Keratinocyte (primary cell): ENCODE measurements around the gene EPHX1. TPM values are rescaled to one million over a fixed set of nuclear protein-coding genes. Genes with fewer than 3 reads are reported as not detected.

Experiments used
- DNase-seq: peaks from one replicate; pipeline ENCODE4 v3.0.0-alpha.2; 2011; ENCODE audit warnings: low read depth, missing footprints, low spot score
- FAIRE-seq: peaks from 2 replicates; lab custom pipeline; 2011; peaks lifted over from hg19 to GRCh38; lab: Jason Lieb, UNC
- H2AFZ ChIP-seq: 2 replicates; pipeline ENCODE4 v1.6.0; 2012; ENCODE audit warnings: low read length, control low read depth, inconsistent platforms; ENCODE audit not compliant: control insufficient read depth
- H3K27ac ChIP-seq: 2 replicates; pipeline ENCODE4 v1.5.1; 2011; ENCODE audit warnings: low read length; ENCODE audit not compliant: control insufficient read depth, insufficient read depth
- H3K27me3 ChIP-seq: 3 replicates; pipeline ENCODE4 v1.6.0; 2011; ENCODE audit warnings: low read length; ENCODE audit not compliant: control insufficient read depth, insufficient read depth; ENCODE audit errors: extremely low read depth
- H3K36me3 ChIP-seq, 2 experiments: 2 replicates in 1 of 2; 3 replicates in 1 of 2; pipeline ENCODE4 v1.5.1; 2011; ENCODE audit warnings: low read length in 2 of 2, mild to moderate bottlenecking in 1 of 2; ENCODE audit not compliant: control insufficient read depth in 2 of 2, insufficient read depth in 2 of 2; ENCODE audit errors: extremely low read depth in 1 of 2
- H3K4me1 ChIP-seq: 3 replicates; pipeline ENCODE4 v1.5.1; 2011; ENCODE audit warnings: low read length; ENCODE audit not compliant: control insufficient read depth, insufficient read depth; ENCODE audit errors: extremely low read depth
- H3K4me2 ChIP-seq: 3 replicates; pipeline ENCODE4 v1.6.0; 2011; ENCODE audit warnings: low read depth, low read length; ENCODE audit not compliant: control insufficient read depth, insufficient read depth; ENCODE audit errors: extremely low read depth
- H3K4me3 ChIP-seq, 3 experiments: fragments of 200-600 bp in 1 of 3; sonication (generic) in 1 of 3; 2 replicates in 2 of 3; 3 replicates in 1 of 3; pipeline ENCODE4 v1.5.1; 2011 to 2016; ENCODE audit warnings: low read length in 3 of 3, mild to moderate bottlenecking in 3 of 3, control low read depth in 2 of 3, inconsistent platforms in 1 of 3, low read depth in 1 of 3, mixed read lengths in 1 of 3, mixed run types in 1 of 3, moderate library complexity in 1 of 3; ENCODE audit not compliant: control insufficient read depth in 2 of 3, insufficient read depth in 2 of 3; ENCODE audit errors: extremely low read depth in 1 of 3
- H3K79me2 ChIP-seq: 2 replicates; pipeline ENCODE4 v1.6.0; 2012; ENCODE audit warnings: low read length; ENCODE audit not compliant: control insufficient read depth, insufficient read depth
- H3K9ac ChIP-seq: 3 replicates; pipeline ENCODE4 v1.6.0; 2011; ENCODE audit warnings: low read length; ENCODE audit not compliant: control insufficient read depth, insufficient read depth; ENCODE audit errors: extremely low read depth
- H3K9me1 ChIP-seq: 3 replicates; pipeline ENCODE4 v1.6.0; 2011; ENCODE audit warnings: low read length; ENCODE audit not compliant: control insufficient read depth, insufficient read depth; ENCODE audit errors: extremely low read depth
- H3K9me3 ChIP-seq: 2 replicates; pipeline ENCODE4 v1.5.1; 2012; ENCODE audit warnings: low read depth, low read length; ENCODE audit not compliant: control insufficient read depth
- H4K20me1 ChIP-seq: 3 replicates; pipeline ENCODE4 v1.6.0; 2011; ENCODE audit warnings: low read length; ENCODE audit not compliant: control insufficient read depth, insufficient read depth; ENCODE audit errors: extremely low read depth
- CTCF ChIP-seq, 3 experiments: IDR thresholded peaks in 1 of 3; conservative IDR thresholded peaks in 1 of 3; optimal IDR thresholded peaks in 1 of 3; 2 replicates in 2 of 3; 3 replicates in 1 of 3; pipeline versions ENCODE3 to v1.5.1; 2011; ENCODE audit warnings: low read length in 3 of 3, mild to moderate bottlenecking in 3 of 3, moderate library complexity in 2 of 3, control low read depth in 1 of 3, inconsistent platforms in 1 of 3; ENCODE audit not compliant: insufficient read depth in 2 of 3; ENCODE audit errors: extremely low read depth in 1 of 3
- EZH2 ChIP-seq: IDR thresholded peaks from one replicate; pipeline ENCODE4 v1.6.1; 2012; ENCODE audit warnings: inconsistent platforms, mild to moderate bottlenecking, low read length, moderate library complexity
- dilution Hi-C: fragments of 300-500 bp; cut with MboI; formaldehyde crosslinking; loops from one replicate; pipeline ENCODE4 v1.7.0; 2020; ENCODE audit warnings: low sequenced_read_pairs; ENCODE audit not compliant: extremely low pct_ligation_motif_present
- polyA plus RNA-seq, 5 experiments: library from polyadenylated mRNA; depleted of rRNA in 3 of 5; stranded (reverse) in 3 of 5; stranded (forward) in 1 of 5; unstranded in 1 of 5; fragments of >200 nt; gene quantifications; 1 replicate in 1 of 5; 2 replicates in 3 of 5; 3 replicates in 1 of 5; pipeline versions ENCODE4 v1.2.1 to v1.2.3, GENCODE V29; 2011 to 2012; ENCODE audit warnings: missing spikeins in 2 of 5, low read depth in 1 of 5, low replicate concordance in 1 of 5

EPHX1 gene
- polyA plus RNA-seq, 1 donor (not counting 4 experiments of a cell fraction or from before 2014, with no cell fraction given) = 6.4 TPM

- FAIRE-seq = no peak
- no peak for DNase-seq
- Histone ChIP-seq H3K9me3 (no peaks in the 10 kb centered on the region), H3K9ac (no peak overlapping the region), H3K4me1 (peaks cover 12% of the 10 kb centered on the region), H3K36me3 (no peaks in the 10 kb centered on the region), H2AFZ (no peak overlapping the region), H3K4me3 (no peak overlapping the region), H4K20me1 (no peaks in the 10 kb centered on the region), H3K4me2 (no peak overlapping the region), H3K27me3 (no peaks in the 10 kb centered on the region), H3K9me1 (no peaks in the 10 kb centered on the region), H3K79me2 (no peaks in the 10 kb centered on the region), H3K27ac (no peak overlapping the region)
- dilution Hi-C loops = no loop called here
- TF ChIP-seq CTCF (optimal IDR thresholded peaks at IDR 0.05 in 1 of 3, IDR thresholded peaks at IDR 0.05 in 1 of 3, conservative IDR thresholded peaks at IDR 0.05 in 1 of 3; ENCODE audit: extremely low read depth in 1 of 3, insufficient read depth in 2 of 3, low read length in 3 of 3) (no peak), EZH2 (no peak)
Observed at GRCh38 chr1:225819346-225820192, 9.6 kb downstream of the EPHX1 start.

GRCh38 chr1:225820522-225821120 is 10.7 kb downstream of the EPHX1 start:
- no peaks in the 10 kb centered on the region for H3K27me3 ChIP-seq
- H3K9me3 ChIP-seq = no peaks in the 10 kb centered on the region
- H3K4me1 ChIP-seq = peaks cover 12% of the 10 kb centered on the region
- TF ChIP-seq CTCF (optimal IDR thresholded peaks at IDR 0.05 in 1 of 3, IDR thresholded peaks at IDR 0.05 in 1 of 3, conservative IDR thresholded peaks at IDR 0.05 in 1 of 3; ENCODE audit: extremely low read depth in 1 of 3, insufficient read depth in 2 of 3, low read length in 3 of 3) = no peak
- TF ChIP-seq EZH2 = no peak
- no peak overlapping the region for H3K4me2 ChIP-seq
- H3K9me1 ChIP-seq = no peaks in the 10 kb centered on the region
- no peak overlapping the region for H2AFZ ChIP-seq
- H3K4me3 ChIP-seq = no peak overlapping the region
- DNase-seq = no peak
- H3K27ac ChIP-seq = no peak overlapping the region
- no peaks in the 10 kb centered on the region for H3K36me3 ChIP-seq
- no peaks in the 10 kb centered on the region for H3K79me2 ChIP-seq
- no peak overlapping the region for H3K9ac ChIP-seq
- no peaks in the 10 kb centered on the region for H4K20me1 ChIP-seq
- dilution Hi-C loops = no loop called here
- FAIRE-seq = no peak
